ENCODE results near the gene SERINC4.

The SERINC4 gene

GRCh38 chr15:43796566-43796965, 3.5 kb downstream of the SERINC4 start:
- DNase-seq (ENCODE audit: low spot score): no peak

- DNase-seq (ENCODE audit: low spot score): no peak
Measured at GRCh38 chr15:43795997-43796396, 4.0 kb downstream of the SERINC4 start.

GRCh38 chr15:43795197-43795596, 4.8 kb downstream of the SERINC4 start:
- no peak for DNase-seq (ENCODE audit: low spot score)

GRCh38 chr15:43794269-43795037, 5.6 kb downstream of the SERINC4 start:
- no peak for DNase-seq (ENCODE audit: low spot score)

- DNase-seq (ENCODE audit: low spot score): no peak
Measured at GRCh38 chr15:43793647-43794046, 6.4 kb downstream of the SERINC4 start.

GRCh38 chr15:43792761-43793476, 7.1 kb downstream of the SERINC4 start:
- DNase-seq (ENCODE audit: low spot score): no peak

GRCh38 chr15:43791993-43792760, 7.8 kb downstream of the SERINC4 start, which contains the start of gene SERF2:
SERF2 (plus strand) TSS chr15:43792320; CDS start chr15:43792377, 57 bp downstream.
- peak; percentile 94 for DNase-seq (ENCODE audit: low spot score)

- no peak for DNase-seq (ENCODE audit: low spot score)
Measured at GRCh38 chr15:43789409-43789808, 10.6 kb downstream of the SERINC4 start.

GRCh38 chr15:43779016-43779415, 21.0 kb downstream of the SERINC4 start:
- no peak for DNase-seq (ENCODE audit: low spot score)

- no peak for DNase-seq (ENCODE audit: low spot score)
Measured at GRCh38 chr15:43777267-43777914, 22.6 kb downstream of the SERINC4 start.

- DNase-seq (ENCODE audit: low spot score): no peak
Measured at GRCh38 chr15:43776718-43777266, 23.2 kb downstream of the SERINC4 start, which contains the start of gene ELL3. ELL3 (minus strand) TSS chr15:43776966; CDS start chr15:43776901, 65 bp downstream.

GRCh38 chr15:43776101-43776717, 23.8 kb downstream of the SERINC4 start:
- DNase-seq (ENCODE audit: low spot score): no peak

GRCh38 chr15:43775411-43775965, 24.5 kb downstream of the SERINC4 start:
- DNase-seq (ENCODE audit: low spot score): no peak

- no peak for DNase-seq (ENCODE audit: low spot score)
Measured at GRCh38 chr15:43774062-43774461, 26.0 kb downstream of the SERINC4 start.

GRCh38 chr15:43772624-43773023, 27.4 kb downstream of the SERINC4 start:
- DNase-seq (ENCODE audit: low spot score): no peak

- no peak for DNase-seq (ENCODE audit: low spot score)
Measured at GRCh38 chr15:43771816-43772215, 28.2 kb downstream of the SERINC4 start.

GRCh38 chr15:43769584-43770228, 30.3 kb downstream of the SERINC4 start:
- no peak for DNase-seq (ENCODE audit: low spot score)

GRCh38 chr15:43763819-43764446, 36.1 kb downstream of the SERINC4 start:
- DNase-seq (ENCODE audit: low spot score): no peak

GRCh38 chr15:43762824-43763223, 37.2 kb downstream of the SERINC4 start:
- no peak for DNase-seq (ENCODE audit: low spot score)

GRCh38 chr15:43751885-43752284, 48.1 kb downstream of the SERINC4 start:
- no peak for DNase-seq (ENCODE audit: low spot score)
